HG03378 (cell line): ENCODE measurements around the gene PGLYRP4.

ENCODE experiments used
- ATAC-seq: cut with Tn5 transposase; IDR thresholded peaks from one replicate; pipeline ENCODE4 v1.9.1; 2021; ENCODE audit warnings: mild to moderate bottlenecking, moderate library complexity; ENCODE audit not compliant: unreplicated experiment

PGLYRP4 gene

GRCh38 chr1:153375511-153375910 is 26.9 kb upstream of the PGLYRP4 start, which contains the start of gene S100A12:
S100A12 (minus strand) TSS chr1:153375621; CDS start chr1:153374592, 1,029 bp downstream.
- ATAC-seq: no peak

DNA sequence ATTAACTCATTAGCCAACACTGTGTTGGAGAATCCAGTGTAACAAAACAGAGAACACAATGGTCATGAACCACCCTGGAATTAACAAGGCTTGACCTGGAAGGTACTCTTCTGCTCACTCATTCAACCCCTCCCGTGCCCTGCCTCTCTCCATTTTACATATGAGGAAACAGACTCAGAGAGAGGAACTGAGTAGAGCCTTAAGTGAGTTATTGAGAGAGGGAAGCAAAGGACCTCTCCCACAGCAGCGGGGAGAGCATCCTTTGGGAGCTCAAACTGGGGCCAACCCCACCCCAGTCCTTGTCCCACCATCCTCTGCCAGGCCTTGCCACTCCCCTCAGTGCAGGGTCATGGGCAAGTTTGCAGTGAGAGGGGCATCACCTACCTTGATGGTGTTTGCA is 25.4 kb upstream of the PGLYRP4 start:
- no peak for ATAC-seq

DNA sequence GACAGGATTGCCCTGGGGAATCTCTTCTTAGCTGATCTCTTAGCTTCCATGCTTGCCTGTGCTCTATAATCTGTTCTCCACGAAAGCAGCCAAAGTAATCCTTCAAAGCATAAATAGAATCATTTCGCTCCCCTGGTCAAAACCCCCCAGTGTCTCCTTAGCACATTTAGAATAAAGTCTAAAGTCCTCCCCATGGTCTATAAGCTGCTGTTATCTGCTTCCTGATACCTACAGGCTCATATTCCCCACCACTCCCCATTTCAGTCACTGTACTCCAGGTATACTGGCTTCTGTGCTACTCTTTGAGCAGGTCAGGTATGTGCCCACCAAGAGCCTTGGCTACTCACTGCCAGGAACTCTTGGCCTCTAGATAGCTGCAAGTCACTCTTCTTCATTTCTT is 23.9 kb upstream of the PGLYRP4 start:
- no peak for ATAC-seq

DNA sequence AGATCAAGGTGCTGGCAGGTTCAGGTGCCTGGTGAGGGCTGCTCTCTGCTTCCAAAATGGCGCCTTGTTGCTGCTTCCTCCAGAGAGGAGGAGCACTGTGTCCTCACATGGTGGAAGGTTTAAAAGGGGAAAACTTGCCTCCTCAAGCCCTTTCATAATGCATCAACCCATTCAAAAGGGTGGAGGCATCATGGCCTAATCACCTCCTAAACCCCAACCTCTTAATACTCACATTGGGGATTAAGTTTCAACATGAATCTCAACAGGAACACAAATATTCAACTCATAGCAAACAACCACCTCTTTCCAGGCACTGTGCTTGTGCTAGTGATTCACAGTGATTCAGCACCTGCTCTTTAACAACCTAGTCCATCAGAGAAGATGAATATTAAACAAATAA is 22.6 kb upstream of the PGLYRP4 start:
- ATAC-seq: no peak

GRCh38 chr1:153370146-153370545 is 21.5 kb upstream of the PGLYRP4 start:
- no peak for ATAC-seq

DNA sequence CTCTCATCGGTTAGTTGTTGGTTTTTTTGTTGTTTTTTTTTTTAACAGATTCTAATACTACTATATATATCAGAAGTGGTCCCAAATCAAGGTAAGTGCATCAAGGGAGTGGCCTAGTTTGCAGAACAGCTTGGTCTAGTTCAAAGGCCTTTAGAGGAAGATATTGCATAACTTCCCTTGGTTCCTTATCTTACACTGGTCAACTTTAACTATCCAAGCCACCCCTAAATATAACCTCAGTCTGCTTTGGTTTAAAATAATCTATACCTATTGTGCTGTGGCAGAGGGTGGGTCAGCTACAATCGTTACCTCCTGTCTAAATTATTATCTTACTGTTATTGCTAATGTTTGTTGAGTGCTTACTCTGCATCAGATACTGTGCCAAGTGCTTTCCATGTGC is 19.9 kb upstream of the PGLYRP4 start:
- no peak for ATAC-seq

- no peak for ATAC-seq
These were observed 18.4 kb upstream of the PGLYRP4 start for GRCh38 chr1:153367090-153367489.

- ATAC-seq: no peak
These were observed 17.6 kb upstream of the PGLYRP4 start for GRCh38 chr1:153366261-153366660.

GRCh38 chr1:153365696-153366095 is 17.1 kb upstream of the PGLYRP4 start:
- ATAC-seq: no peak

GRCh38 chr1:153364766-153365666 is 16.4 kb upstream of the PGLYRP4 start:
- no peak for ATAC-seq

DNA sequence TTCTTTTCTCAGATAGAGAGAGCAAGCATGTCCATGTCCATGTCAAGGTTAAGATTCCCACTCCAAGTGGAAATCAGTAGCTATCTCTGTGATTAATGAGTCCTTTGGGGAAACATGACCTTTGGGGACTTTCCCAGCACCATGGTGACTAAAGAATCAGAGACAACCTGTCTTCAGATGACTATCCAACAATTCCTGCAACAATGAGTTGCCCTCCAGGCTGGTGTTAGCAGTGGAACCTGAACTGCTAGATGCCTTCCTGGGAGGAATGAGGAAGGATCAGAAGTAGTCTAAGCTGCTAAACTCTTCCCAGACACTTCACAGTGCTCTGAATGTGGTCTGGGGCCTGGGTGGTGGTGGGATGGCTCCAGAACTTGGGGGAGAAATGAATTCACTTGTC is 15.5 kb upstream of the PGLYRP4 start:
- ATAC-seq: no peak

DNA sequence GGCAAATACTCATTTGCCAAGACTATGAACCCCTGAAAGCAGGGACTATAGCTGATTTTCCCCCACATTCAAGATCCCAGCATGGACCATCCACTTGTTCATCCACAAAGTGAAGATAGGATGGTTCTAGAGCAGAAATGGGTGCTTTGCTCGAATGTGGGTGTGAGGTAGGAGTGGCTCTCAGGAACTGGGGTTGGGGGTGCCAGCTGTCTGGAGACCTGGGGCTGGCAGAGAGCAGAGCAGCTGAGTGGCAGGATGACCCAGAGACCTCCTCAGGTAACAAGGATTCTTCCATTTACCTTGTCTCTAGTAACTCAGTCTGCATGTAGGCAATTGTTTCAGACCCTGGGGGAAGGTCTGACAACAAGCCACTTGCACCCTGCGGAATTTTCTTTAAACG is 15.0 kb upstream of the PGLYRP4 start:
- ATAC-seq: no peak

DNA sequence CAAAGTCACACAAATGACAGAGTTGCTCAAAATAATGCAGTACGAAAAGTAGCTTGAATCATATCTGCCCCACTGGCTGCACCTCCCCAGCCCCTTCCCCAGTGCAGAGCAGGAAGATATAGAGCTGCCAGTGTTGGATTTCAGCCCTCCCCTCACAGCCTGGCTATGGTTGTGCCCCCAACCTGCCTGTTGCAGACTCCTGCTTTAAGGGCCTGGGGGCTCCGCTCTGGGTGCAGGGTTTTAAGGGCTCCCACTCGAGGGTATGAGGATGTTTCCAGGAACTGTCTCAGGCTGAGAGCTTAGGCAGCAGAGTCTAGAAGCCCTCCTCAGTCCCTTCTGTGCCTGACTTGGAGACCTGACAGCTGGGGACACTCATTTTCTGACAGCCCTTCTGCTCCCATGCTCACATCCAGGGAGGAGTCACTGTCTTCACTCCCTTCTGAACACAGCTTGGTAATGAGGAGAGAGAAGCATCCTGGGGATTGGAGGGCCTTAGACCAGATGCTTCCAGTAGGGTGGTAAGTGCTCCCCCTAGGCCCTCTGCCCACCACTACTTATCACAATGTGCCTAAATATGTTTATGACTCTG is 13.6 kb upstream of the PGLYRP4 start:
- no peak for ATAC-seq

DNA sequence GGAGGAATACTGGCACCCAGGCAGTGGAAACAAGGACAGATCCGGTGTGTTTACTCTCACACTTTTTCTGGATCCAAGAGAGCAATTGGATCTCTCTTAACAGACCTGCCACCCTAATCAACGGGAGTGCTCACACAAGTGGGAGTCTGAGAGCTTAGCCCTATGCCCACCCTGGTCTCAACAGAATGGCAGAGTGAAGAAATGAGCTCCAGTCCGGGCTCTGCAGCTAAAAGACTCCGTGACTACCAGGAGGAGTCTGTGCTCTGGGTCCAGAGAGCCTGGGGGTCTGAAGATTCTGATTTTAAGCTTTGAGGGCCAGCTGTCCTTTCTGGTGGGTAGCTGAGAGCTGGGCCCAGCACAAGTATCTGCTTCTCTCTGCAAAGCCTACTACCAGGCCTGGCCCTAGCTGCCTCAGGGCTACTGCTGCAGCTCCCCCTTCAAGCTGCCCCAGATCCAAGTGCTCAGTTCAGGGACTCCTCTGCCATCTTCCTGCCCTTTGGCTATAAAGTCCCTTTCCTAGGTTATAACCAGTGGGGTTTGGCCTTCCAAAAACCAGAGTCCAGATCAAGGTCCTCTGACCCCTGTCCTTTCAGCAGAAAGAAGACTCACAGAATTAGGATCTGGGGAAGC is 13.0 kb upstream of the PGLYRP4 start:
- ATAC-seq: no peak

GRCh38 chr1:153360592-153361479 is 12.2 kb upstream of the PGLYRP4 start:
- no peak for ATAC-seq

DNA sequence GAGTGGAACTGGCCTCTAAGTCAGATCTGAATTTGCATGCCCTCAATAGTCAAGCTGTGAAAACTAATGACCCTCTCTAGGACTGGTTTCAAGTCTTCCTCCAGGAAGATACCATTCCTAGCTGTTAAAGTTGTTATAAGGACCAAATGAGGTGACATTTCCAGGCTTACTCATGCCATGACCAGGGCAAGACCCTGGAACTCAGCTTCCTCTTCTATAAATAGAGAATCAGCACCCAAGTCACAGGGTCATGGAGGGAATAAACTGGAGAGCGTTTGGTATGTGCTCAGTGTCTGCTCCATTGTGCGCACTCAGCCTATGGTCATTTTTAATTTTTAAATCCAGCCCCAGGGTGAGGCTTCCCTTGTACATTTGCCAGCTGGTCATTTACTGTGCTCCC is 11.5 kb upstream of the PGLYRP4 start:
- ATAC-seq: no peak

- no peak for ATAC-seq
These were observed 10.6 kb upstream of the PGLYRP4 start for GRCh38 chr1:153359241-153359640.

DNA sequence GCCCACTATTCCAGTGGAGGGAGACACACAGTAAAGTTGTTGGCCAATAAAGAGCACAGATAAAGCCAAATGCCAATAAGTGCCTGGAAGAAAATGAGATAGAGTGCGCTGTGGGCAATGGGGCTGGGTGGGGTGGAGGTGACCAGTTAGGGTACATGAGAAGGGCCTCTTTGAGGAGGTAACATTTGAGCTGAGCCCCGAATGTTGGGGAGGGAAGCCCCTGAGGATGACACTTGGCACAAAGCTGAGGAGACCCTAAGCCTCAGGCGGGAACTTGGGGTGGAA is 10.0 kb upstream of the PGLYRP4 start:
- ATAC-seq: no peak

- ATAC-seq: no peak
These were observed 9.4 kb upstream of the PGLYRP4 start, which contains the start of gene S100A9 for GRCh38 chr1:153357853-153358690. S100A9 (plus strand) TSS chr1:153357854; CDS start chr1:153358284, 430 bp downstream.
